ENCODE measurements around the gene CENPW. TPM values are rescaled to one million over a fixed set of nuclear protein-coding genes. Genes with fewer than 3 reads are reported as not detected.

CENPW gene
- total RNA-seq, 1 experiment from 2014 or later, result 54.5 TPM

DNA sequence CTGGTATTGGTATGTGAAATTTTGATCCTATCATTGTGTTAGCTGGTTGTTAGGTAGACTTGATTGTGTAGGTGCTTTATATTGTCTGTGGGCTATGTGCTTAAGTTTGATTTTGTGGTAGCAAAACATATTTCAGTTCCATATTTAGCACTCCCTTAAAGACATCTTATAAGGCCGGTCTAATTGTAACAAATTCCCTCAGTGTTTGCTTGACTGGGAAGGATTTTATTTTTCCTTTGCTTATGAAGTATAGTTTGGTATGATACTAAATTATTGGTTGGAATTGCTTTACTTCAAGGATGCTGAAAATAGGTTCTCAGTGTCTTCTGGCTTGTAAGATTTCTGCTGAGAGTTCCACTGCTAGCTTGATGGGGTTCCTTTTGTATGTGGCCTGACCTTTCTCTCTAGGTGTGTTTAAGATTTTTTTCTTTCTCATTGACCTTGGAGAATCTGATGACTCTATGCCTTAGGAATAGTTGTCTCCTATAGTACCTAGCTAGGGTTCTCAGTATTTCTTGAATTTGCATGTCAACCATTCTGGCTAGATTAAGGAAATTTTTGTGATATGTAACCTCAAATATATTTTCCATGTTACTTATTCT lies 20.1 kb downstream of the CENPW start:
- Histone ChIP-seq H3K9me2 (ENCODE audit: insufficient read depth) (no peaks in the 10 kb centered on the region), H4K20me1 (ENCODE audit: insufficient read depth) (no peaks in the 10 kb centered on the region), H3K4me2 (no peak overlapping the region), H3K36me3 (ENCODE audit: low read depth) (no peaks in the 10 kb centered on the region), H3K4me3 (no peak overlapping the region), H3F3A (ENCODE audit: insufficient read depth, low read depth) (no peaks in the 10 kb centered on the region), H3K4me1 (replicated peaks; ENCODE audit: insufficient read depth) (no peaks in the 10 kb centered on the region), H3K79me2 (ENCODE audit: low read depth) (no peaks in the 10 kb centered on the region), H2AFZ (no peak overlapping the region), H3K27me3 (ENCODE audit: insufficient read depth, low read depth) (no peaks in the 10 kb centered on the region), H3K27ac (no peak overlapping the region), H3K9me3 (ENCODE audit: insufficient read depth, low read depth) (no peaks in the 10 kb centered on the region)
- intact Hi-C loops (cut with micrococcal nuclease; ENCODE audit: unreplicated experiment), result loop anchor here (2.0 kb wide), 1 partner anchor 297 kb away; no protein-coding TSS in a partner anchor
- no peak for DNase-seq
- CTCF ChIA-PET, result no interaction called here
- no TSS peak for BruUV-seq (replicated peaks)
- TF ChIP-seq, protein P1, sequence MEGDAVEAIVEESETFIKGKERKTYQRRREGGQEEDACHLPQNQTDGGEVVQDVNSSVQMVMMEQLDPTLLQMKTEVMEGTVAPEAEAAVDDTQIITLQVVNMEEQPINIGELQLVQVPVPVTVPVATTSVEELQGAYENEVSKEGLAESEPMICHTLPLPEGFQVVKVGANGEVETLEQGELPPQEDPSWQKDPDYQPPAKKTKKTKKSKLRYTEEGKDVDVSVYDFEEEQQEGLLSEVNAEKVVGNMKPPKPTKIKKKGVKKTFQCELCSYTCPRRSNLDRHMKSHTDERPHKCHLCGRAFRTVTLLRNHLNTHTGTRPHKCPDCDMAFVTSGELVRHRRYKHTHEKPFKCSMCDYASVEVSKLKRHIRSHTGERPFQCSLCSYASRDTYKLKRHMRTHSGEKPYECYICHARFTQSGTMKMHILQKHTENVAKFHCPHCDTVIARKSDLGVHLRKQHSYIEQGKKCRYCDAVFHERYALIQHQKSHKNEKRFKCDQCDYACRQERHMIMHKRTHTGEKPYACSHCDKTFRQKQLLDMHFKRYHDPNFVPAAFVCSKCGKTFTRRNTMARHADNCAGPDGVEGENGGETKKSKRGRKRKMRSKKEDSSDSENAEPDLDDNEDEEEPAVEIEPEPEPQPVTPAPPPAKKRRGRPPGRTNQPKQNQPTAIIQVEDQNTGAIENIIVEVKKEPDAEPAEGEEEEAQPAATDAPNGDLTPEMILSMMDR (conservative IDR thresholded peaks at IDR 0.05), result no peak
- no peak for TF ChIP-seq EZH2 (IDR thresholded peaks at IDR 0.05; ENCODE audit: low read depth)
- POLR2A ChIA-PET (ENCODE audit: unreplicated experiment), result no interaction called here

GRCh38 chr6:126361832-126362440 lies 22.0 kb downstream of the CENPW start:
- DNase-seq, result no peak
- POLR2A ChIA-PET (ENCODE audit: unreplicated experiment), result no interaction called here
- H3K27ac ChIP-seq, result no peak overlapping the region
- no peak overlapping the region for H3K4me2 ChIP-seq
- no peaks in the 10 kb centered on the region for H3K9me2 ChIP-seq (ENCODE audit: insufficient read depth)
- no peaks in the 10 kb centered on the region for H3F3A ChIP-seq (ENCODE audit: insufficient read depth, low read depth)
- intact Hi-C loops (cut with micrococcal nuclease; ENCODE audit: unreplicated experiment), result loop anchor here (1.0 to 2.0 kb wide), 2 partner anchors 295 to 759 kb away; no protein-coding TSS in a partner anchor
- no peak overlapping the region for H2AFZ ChIP-seq
- H4K20me1 ChIP-seq (ENCODE audit: insufficient read depth), result no peaks in the 10 kb centered on the region
- no TSS peak for BruUV-seq (replicated peaks)
- no peak for TF ChIP-seq EZH2 (IDR thresholded peaks at IDR 0.05; ENCODE audit: low read depth)
- TF ChIP-seq, protein P1 (conservative IDR thresholded peaks at IDR 0.05), result no peak
- H3K79me2 ChIP-seq (ENCODE audit: low read depth), result no peaks in the 10 kb centered on the region
- no peak overlapping the region for H3K4me3 ChIP-seq
- no peaks in the 10 kb centered on the region for H3K36me3 ChIP-seq (ENCODE audit: low read depth)
- H3K4me1 ChIP-seq (replicated peaks; ENCODE audit: insufficient read depth), result no peaks in the 10 kb centered on the region
- CTCF ChIA-PET, result interaction anchor here (0.7 to 1.1 kb wide), 2 partner anchors 295 to 829 kb away, joined by 3 read pairs; no protein-coding TSS in a partner anchor
- no peaks in the 10 kb centered on the region for H3K27me3 ChIP-seq (ENCODE audit: insufficient read depth, low read depth)
- no peaks in the 10 kb centered on the region for H3K9me3 ChIP-seq (ENCODE audit: insufficient read depth, low read depth)

GRCh38 chr6:126367849-126368248 lies 27.9 kb downstream of the CENPW start:
- BruUV-seq (replicated peaks), result no TSS peak

More at GRCh38 chr6:126367849-126368248, 27.9 kb downstream of the CENPW start:
- TF ChIP-seq, protein P1 (conservative IDR thresholded peaks at IDR 0.05), result no peak
- no peak for TF ChIP-seq EZH2 (IDR thresholded peaks at IDR 0.05; ENCODE audit: low read depth)
- intact Hi-C loops (cut with micrococcal nuclease; ENCODE audit: unreplicated experiment), result no loop called here
- POLR2A ChIA-PET (ENCODE audit: unreplicated experiment), result no interaction called here
- Histone ChIP-seq H3K27ac (no peak overlapping the region), H3K27me3 (ENCODE audit: insufficient read depth, low read depth) (no peaks in the 10 kb centered on the region), H3K4me2 (no peak overlapping the region), H2AFZ (no peak overlapping the region), H3K36me3 (ENCODE audit: low read depth) (no peaks in the 10 kb centered on the region), H3K4me3 (no peak overlapping the region), H3K4me1 (replicated peaks; ENCODE audit: insufficient read depth) (no peaks in the 10 kb centered on the region), H3K9me2 (ENCODE audit: insufficient read depth) (no peaks in the 10 kb centered on the region), H4K20me1 (ENCODE audit: insufficient read depth) (no peaks in the 10 kb centered on the region), H3K79me2 (ENCODE audit: low read depth) (no peaks in the 10 kb centered on the region), H3F3A (ENCODE audit: insufficient read depth, low read depth) (no peaks in the 10 kb centered on the region), H3K9me3 (ENCODE audit: insufficient read depth, low read depth) (no peaks in the 10 kb centered on the region)
- no peak for DNase-seq
- CTCF ChIA-PET, result no interaction called here

Data from PC-9 (cell line).